Muscle layer of colon (tissue), 2 donors: ENCODE measurements around the gene KCNMA1.

ENCODE experiments used
- H3K27ac ChIP-seq: one replicate; pipeline ENCODE4 v1.7.0; 2013; ENCODE audit warnings: low read depth, mild to moderate bottlenecking, low read length, moderate library complexity
- H3K27me3 ChIP-seq, 2 donors: one replicate each; pipeline ENCODE4 v1.7.0; 2013; ENCODE audit warnings: low read length in 2 of 2, mild to moderate bottlenecking in 2 of 2; ENCODE audit not compliant: insufficient read depth in 2 of 2, control insufficient read depth in 1 of 2
- H3K36me3 ChIP-seq: one replicate; pipeline ENCODE4 v1.7.0; 2013; ENCODE audit warnings: mild to moderate bottlenecking, low read length; ENCODE audit not compliant: insufficient read depth
- H3K4me1 ChIP-seq: one replicate; pipeline ENCODE4 v1.7.0; 2013; ENCODE audit warnings: mild to moderate bottlenecking, low read length; ENCODE audit not compliant: insufficient read depth
- H3K4me3 ChIP-seq, 2 donors: one replicate each; pipeline ENCODE4 v1.7.0; 2013; ENCODE audit warnings: low read length in 2 of 2, low read depth in 1 of 2, mild to moderate bottlenecking in 1 of 2, moderate library complexity in 1 of 2
- H3K9ac ChIP-seq: one replicate; pipeline ENCODE4 v1.7.0; 2013; ENCODE audit warnings: low read length
- H3K9me3 ChIP-seq: one replicate; pipeline ENCODE4 v1.7.0; 2013; ENCODE audit warnings: mild to moderate bottlenecking, low read length
- donor health status: abdominal sarcoma.
- donor health status: Adenocarcinoma of cecum.

The KCNMA1 gene

DNA sequence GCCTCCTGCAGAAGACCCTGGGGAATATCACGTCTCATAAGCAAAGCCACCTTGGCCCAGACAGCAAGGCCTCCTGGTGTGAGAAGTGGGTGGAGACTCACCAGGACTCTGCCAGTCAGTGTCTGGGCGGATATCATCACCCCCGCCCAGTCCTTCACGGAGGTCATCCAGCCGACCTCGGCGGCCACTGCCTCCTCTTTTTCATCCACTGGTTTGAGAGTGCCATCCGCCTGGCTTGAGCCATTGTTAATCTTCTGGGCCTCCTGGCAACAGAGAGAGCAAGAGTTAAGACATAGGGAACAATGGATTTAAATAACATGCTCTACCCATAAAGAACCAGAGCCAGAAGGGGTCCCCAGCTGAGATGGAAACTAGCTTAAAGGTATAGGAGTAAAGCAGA is 233.8 kb downstream of the KCNMA1 start:
- no peak overlapping the region for H3K27ac ChIP-seq
- H3K9ac ChIP-seq = no peak overlapping the region
- H3K36me3 ChIP-seq = peaks cover 20% of the 10 kb centered on the region
- no peak overlapping the region for H3K4me3 ChIP-seq
- no peaks in the 10 kb centered on the region for H3K27me3 ChIP-seq
- H3K4me1 ChIP-seq = peaks cover 39% of the 10 kb centered on the region
- H3K9me3 ChIP-seq = no peaks in the 10 kb centered on the region

DNA sequence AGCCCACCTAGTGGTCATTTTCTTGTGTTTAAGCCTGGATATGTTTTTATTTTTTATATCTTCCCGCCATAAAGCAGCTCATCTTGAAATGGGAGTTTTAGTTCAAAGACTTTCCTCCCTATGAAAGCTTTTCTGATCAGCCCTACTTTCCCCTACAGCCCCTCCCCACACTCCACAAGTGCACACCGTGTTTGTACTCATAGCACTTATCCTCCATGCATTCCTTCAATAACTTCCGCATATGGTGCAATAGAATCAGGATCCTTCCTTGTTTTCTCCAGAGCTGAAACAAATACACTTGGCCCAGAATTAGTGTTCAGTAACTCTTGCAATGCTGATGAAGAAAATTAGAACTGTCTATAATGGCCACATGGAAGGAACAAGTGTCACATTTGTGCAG is 235.9 kb downstream of the KCNMA1 start:
- no peaks in the 10 kb centered on the region for H3K27me3 ChIP-seq
- no peak overlapping the region for H3K27ac ChIP-seq
- H3K9ac ChIP-seq = no peak overlapping the region
- H3K4me1 ChIP-seq = peaks cover 22% of the 10 kb centered on the region
- peaks cover 20% of the 10 kb centered on the region for H3K36me3 ChIP-seq
- H3K4me3 ChIP-seq = no peak overlapping the region
- H3K9me3 ChIP-seq = no peaks in the 10 kb centered on the region

DNA sequence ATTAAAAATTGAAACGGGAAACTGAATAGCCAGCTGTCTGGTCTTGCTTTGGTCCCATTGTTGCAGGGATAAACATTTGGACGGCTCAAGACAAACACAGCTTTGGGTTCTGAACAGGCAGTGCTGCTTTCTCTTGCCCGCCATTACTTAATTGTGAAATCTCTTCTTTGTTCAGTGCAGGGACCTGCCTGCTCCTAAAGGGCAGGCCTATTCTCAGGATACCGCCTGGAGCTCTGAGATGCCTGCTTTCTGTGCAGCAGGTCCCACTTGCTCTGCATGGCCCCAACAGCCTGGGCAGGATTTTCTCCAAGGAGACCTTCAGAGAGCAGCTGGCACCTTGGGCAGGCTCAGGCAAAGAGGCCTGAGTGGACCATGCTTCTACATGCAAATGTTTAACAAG is 237.6 kb downstream of the KCNMA1 start:
- H3K9ac ChIP-seq = no peak overlapping the region
- H3K4me1 ChIP-seq = peaks cover 15% of the 10 kb centered on the region
- H3K27me3 ChIP-seq = no peaks in the 10 kb centered on the region
- peaks cover 20% of the 10 kb centered on the region for H3K36me3 ChIP-seq
- H3K4me3 ChIP-seq = no peak overlapping the region
- H3K27ac ChIP-seq = no peak overlapping the region
- H3K9me3 ChIP-seq = no peaks in the 10 kb centered on the region

DNA sequence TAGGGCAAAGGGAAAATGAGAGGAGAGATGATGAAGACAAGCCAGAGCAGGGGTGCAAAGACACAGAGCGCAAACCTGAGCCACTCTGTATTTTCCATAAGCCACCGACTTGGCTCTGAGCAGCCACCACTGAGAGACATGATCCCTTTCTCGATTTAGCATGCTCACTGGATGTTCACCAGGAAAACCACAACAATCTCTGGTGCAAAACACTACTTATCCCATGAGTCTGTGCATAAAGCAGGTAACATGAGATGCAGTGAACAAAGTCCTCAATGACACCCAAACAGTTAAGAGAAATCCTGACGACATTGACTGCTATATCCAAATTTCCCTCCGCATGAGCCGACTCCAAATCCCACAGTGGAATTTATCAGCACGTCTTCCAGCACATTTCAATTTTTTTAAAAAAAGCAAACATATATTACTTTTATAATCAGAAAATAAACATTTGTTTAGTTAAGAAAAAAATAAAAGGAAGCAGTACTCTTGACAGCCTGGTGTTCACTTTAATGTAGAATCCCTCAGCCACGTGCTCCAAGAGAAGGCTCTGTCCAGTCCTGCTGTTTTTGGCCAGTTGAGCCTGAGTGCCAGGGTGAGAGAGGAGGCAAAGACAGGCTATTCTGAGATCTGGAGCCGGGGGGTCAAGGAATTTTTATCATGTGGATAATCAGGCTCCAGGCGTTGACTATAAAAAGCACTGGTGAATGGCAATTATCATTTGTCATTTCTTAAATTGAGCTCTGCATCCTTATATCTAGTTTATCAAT is 238.4 kb downstream of the KCNMA1 start:
- H3K9ac ChIP-seq = no peak overlapping the region
- H3K4me1 ChIP-seq = peaks cover 24% of the 10 kb centered on the region
- no peak overlapping the region for H3K4me3 ChIP-seq
- H3K27me3 ChIP-seq = no peaks in the 10 kb centered on the region
- H3K36me3 ChIP-seq = peaks cover 20% of the 10 kb centered on the region
- H3K9me3 ChIP-seq = no peaks in the 10 kb centered on the region
- H3K27ac ChIP-seq = no peak overlapping the region

DNA sequence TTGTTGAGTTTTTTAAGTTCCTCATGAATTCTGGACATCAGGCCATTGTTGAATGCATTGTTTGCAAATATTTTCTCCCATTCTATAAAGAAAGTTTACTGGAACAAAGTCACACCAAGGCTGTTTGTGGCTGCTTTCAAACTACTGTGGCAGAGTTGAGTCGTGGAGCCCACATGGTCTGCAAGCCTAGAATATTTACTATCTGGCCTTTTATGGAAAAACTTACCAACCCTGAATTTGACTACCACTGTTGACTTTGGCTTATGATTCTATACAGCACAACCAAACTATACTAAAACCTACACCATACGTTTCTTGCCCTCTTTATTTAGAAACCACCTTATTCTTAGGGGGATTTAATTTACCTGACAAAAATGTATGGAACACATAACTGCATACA is 239.1 kb downstream of the KCNMA1 start:
- Histone ChIP-seq H3K4me1 (peaks cover 30% of the 10 kb centered on the region), H3K27me3 (no peaks in the 10 kb centered on the region), H3K9me3 (no peaks in the 10 kb centered on the region), H3K9ac (no peak overlapping the region), H3K36me3 (peaks cover 18% of the 10 kb centered on the region), H3K27ac (no peak overlapping the region), H3K4me3 (no peak overlapping the region)

DNA sequence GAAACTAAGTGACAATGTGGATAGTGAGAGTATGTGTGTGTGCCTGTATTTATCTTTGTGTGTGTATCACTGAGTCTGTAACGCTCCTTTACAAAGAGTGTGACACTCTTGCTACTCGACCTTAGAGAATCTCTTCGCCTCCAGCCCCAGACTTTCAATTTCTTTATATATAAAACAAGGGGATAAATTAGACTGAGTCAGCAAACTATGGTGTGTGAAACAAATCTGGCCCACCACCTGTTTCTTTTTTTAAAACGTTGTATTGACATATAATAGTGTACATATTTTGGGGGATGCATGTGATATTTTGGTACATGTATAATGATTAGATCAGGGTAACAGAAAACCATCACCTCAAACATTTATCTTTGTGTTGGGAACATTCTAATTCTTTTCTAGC is 240.5 kb downstream of the KCNMA1 start:
- Histone ChIP-seq H3K9ac (no peak overlapping the region), H3K27ac (no peak overlapping the region), H3K4me3 (no peak overlapping the region), H3K36me3 (peaks cover 6% of the 10 kb centered on the region), H3K9me3 (no peaks in the 10 kb centered on the region), H3K4me1 (peaks cover 45% of the 10 kb centered on the region), H3K27me3 (no peaks in the 10 kb centered on the region)

DNA sequence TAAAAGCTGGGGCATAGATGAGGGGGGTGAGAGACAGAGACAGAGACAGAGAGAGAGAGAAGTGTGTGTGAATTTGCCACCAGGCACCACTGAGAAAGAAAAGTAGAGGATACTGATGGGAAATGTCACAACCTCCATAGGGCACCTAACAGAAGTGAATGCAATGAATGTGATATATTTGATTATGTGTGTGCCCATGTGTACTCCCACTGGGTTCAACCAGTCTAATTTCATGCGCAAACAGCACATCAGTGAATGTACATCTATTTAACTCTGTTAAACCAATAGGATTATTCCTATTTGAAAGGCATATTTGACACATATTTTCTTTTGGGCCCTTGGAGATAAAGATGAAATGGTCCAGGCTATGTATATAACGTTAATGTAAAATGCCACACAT is 241.3 kb downstream of the KCNMA1 start:
- Histone ChIP-seq H3K27ac (no peak overlapping the region), H3K9ac (no peak overlapping the region), H3K4me1 (peaks cover 50% of the 10 kb centered on the region), H3K36me3 (peaks cover under 1% of the 10 kb centered on the region), H3K27me3 (no peaks in the 10 kb centered on the region), H3K9me3 (no peaks in the 10 kb centered on the region), H3K4me3 (no peak overlapping the region)

DNA sequence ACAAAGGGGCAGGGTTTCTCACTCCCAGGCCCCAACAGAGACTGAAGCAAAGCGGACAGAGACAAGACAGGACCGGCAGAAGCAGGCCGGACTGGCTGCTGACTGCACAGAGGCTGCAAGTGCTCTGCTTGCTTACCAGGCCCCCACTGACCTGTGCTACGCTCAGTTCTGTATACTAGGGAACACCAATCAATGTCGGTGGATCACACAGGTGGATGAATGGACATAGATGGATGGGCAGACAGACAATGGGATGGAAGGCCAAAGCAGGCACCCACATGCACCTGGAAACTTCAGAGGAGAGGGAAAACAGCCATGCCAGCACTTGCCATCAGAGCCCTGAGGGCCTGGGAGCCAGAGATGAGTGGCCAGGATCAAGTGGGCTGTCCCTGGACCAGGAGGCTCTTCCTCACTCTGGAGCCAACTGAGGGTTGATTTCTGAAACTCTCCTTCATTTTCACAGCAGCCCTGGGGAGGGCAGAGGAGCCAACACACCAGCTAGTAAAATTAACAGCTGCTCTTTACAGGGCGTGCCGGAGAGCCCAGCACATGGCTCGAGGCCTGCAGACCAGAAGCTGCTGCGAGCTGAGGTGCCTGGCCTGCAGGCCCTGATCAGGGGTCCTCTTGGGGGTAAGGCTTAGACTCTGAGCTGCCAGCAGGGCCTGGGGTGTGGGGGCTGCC is 243.6 kb downstream of the KCNMA1 start:
- Histone ChIP-seq H3K27me3 (no peaks in the 10 kb centered on the region), H3K9me3 (no peaks in the 10 kb centered on the region), H3K36me3 (no peaks in the 10 kb centered on the region), H3K4me1 (peaks cover 62% of the 10 kb centered on the region), H3K4me3 (no peak overlapping the region), H3K27ac (peak overlapping the region; percentile 61), H3K9ac (no peak overlapping the region)

DNA sequence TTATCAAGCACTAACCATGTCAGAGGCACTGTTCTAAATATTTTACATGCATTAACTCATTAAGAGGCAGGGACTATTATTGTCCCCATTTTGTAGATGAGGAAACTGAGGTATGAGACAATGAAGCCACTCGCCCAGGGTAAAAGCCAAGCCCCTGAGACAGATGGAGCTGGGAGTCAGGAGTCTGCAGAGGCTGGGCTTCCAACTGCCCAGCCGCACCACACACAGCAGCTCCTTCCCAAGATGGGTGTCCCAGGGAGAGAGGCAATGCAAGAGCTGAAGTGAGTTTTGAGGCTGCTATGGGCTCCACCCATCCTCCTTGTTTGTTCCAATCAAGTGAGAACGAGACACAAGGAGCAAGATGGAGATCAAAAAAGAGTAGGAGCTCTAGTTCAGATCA is 244.2 kb downstream of the KCNMA1 start:
- H3K36me3 ChIP-seq = no peaks in the 10 kb centered on the region
- H3K4me3 ChIP-seq = no peak overlapping the region
- H3K9ac ChIP-seq = no peak overlapping the region
- H3K27ac ChIP-seq = peak overlapping the region; percentile 45
- peaks cover 68% of the 10 kb centered on the region for H3K4me1 ChIP-seq
- H3K9me3 ChIP-seq = no peaks in the 10 kb centered on the region
- H3K27me3 ChIP-seq = no peaks in the 10 kb centered on the region

DNA sequence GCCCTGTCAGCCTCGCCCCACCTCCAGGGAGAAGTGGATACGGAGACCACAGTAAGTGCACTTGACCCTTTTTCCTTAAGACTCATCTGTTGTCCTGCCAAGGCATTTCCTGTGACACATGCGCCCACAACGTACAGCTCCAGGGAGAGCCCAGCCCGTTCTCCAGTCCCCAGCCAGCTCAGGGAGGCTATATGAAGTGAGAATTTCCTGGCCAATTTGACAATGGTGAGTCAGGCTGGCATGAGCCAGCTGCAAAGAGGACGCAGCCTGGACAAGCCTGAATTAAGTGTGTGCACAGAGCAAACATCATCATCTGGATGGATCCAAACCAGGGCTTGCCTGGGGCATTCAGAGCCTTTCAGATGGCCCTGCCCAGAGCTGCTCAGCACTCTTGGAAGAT is 244.8 kb downstream of the KCNMA1 start:
- Histone ChIP-seq H3K4me3 (no peak overlapping the region), H3K4me1 (peaks cover 73% of the 10 kb centered on the region), H3K9ac (no peak overlapping the region), H3K36me3 (no peaks in the 10 kb centered on the region), H3K27ac (peak overlapping the region; percentile 58), H3K9me3 (no peaks in the 10 kb centered on the region), H3K27me3 (no peaks in the 10 kb centered on the region)

DNA sequence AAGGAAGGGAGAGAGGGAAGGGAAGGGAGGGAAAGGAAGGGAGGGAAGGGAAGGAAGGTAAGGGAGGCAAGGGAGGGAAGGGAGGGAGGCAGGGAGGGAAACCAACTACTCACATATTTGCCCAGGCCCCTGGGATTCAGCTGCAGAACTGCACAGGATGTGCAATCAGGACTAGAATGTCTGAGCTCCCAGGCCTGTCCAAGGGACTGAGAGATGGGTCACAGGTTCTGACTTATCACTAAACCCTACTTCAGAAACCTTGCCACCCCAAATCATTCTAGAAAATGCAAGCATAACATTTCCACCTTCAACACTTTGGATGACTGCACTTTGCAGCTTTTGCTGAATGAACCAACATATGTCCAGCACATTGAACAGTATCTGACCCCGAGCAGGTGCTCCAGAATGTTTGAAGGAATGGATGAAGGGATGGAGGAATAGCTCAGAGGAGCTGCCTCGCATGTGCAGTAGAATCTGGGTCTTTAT is 245.3 kb downstream of the KCNMA1 start:
- Histone ChIP-seq H3K4me3 (no peak overlapping the region), H3K4me1 (peaks cover 77% of the 10 kb centered on the region), H3K9me3 (no peaks in the 10 kb centered on the region), H3K9ac (no peak overlapping the region), H3K27me3 (no peaks in the 10 kb centered on the region), H3K36me3 (no peaks in the 10 kb centered on the region), H3K27ac (peak overlapping the region; percentile 58)
